Myocyte (in vitro differentiated cells): ENCODE data around the gene CCDC28A. TPM values are rescaled to one million over a fixed set of nuclear protein-coding genes. Genes with fewer than 3 reads are reported as not detected.
A peak's percentile ranks its signal among the peaks of the same experiment; 100 is the strongest.

Source experiments
- DNase-seq: peaks from one replicate; pipeline ENCODE4 v3.0.0-alpha.2; 2012; ENCODE audit warnings: low read depth
- total RNA-seq: library from RNA; depleted of rRNA; stranded (reverse); fragments of >200 nt; gene quantifications from 2 replicates; pipeline ENCODE4 v1.2.3, GENCODE V29; 2014

CCDC28A gene
- total RNA-seq, 1 donor from 2014 or later, result 4.4 TPM

DNA sequence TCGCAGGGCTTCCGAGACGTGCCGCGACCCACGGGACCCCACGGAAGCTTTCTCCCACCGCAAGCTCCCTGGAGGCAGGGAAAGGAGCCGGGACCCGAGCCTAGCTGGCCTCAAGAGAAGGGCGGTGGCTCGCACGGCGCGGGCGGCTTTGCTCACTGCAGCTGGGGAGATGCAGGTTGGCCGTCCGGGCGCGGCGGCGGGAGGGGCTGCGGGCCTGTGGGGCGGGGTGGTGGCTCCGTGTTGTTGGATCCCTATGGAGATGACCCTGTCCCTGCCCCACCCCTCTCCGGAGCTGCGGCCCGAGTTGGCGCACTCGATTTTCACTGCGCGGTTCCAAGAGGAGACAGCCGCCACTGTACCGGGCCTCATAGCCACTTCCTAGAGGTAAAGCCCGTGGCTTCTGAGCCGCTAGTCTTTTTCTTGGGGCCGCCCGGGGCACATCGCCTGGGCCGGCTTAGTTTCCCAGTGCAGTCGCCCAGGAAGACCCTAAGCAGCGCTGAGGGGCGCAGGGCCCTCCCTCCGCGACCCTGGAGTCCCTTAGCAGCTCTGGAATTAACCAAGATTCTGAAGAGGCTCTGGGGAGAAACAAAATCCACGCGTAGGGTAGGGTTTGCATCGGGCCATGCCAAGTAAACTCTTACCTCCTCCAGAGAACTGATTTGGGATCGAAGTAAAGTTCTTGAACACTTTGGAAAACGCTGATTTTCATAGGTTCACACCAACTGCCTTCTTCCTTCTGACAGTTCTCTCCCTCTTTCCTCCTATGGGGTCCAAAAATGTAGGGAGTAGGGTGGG lies 22.4 kb downstream of the CCDC28A start, which contains the start of gene ECT2L:
ECT2L (plus strand) TSS at position 279 of the 795 bp plus-strand sequence. CDS start 17,188 bp downstream, outside the sequence.
- DNase-seq, result peak; percentile 52

DNA sequence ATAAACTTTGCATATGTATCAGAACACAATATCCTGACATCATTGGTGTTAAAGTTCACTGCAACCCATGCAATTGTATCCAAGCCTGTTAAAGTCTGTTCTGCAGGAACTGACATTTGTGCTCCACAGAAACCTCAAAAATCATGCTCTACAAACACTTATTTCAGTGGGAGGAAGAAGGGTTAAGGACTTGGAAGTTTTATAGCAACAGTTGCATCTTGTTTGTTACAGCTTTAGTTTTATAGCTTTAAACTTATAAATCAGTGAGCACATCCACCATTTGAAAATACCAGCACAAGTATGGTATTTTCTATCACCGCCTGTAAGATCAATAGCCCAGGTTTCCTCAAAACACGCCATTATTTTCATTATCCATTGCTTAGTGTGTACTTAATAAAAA lies 23.2 kb downstream of the CCDC28A start:
- DNase-seq, result no peak

DNA sequence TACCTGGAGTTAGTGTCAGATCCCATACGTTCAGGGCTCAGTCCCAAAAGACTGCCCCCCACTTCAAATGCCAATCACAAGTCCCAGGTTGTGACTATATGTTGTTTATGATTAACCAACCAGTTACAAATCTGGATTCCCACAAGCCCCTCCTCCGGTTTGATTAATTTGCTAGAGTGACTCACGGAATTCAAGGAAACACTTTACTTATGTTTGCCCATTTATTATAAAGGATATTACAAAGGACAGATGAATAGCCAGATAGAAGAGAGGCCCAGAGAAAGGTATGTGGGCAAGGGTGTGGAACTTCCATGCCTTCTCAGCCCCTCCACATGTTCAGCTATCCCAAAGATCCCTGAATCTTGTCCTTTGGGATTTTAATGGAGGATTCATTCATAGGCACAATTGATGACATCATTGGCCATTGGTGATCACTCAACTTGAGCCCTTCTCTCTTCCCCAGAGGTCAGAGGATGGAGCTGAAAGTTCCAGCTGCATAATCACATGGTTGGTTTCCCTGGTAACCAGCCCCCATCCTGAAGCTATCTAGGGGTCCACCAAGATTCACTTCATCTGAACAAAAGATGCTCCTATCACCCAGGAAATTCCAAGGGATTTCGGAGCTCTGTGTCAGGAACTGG lies 24.4 kb downstream of the CCDC28A start:
- no peak for DNase-seq

DNA sequence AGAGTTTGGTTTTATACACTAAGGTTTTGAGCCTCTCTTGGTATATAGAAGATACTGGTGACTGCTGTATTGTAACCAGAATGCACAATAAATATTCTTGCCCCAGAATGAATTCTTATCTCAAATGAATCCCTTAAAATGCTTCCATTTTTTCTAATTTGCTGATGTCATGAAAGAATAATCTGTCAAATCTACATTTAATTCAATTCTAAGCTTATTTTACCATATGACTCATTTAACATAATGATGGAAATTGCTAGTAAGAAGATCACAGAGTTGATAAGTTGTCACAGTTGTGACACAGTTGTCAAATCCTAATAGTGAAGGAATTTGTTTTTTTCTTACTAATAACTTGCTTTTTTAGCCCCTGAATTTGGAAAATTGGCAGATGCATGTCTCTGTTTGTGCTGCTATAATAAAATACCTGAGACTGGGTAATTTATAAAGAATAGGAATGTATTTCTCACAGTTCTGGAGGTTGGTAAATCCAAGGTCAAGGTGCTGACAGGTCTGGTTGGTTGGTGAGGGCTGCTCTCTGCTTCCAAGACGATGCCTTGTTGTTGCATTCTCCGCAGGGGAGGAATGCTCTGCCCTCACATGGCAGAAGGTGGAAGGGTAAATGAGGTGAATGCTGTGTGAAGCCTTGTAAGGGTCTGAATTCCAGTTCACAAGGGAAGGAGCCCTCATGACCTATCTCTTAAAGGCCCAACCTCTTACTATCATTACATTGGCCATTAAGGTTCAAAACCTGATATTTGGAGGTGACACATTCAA lies 27.0 kb downstream of the CCDC28A start:
- DNase-seq, result no peak

- no peak for DNase-seq
These were observed 29.8 kb downstream of the CCDC28A start for GRCh38 chr6:138803331-138803730.

- DNase-seq, result peak; percentile 17
These were observed 30.3 kb downstream of the CCDC28A start for GRCh38 chr6:138803861-138804260.

DNA sequence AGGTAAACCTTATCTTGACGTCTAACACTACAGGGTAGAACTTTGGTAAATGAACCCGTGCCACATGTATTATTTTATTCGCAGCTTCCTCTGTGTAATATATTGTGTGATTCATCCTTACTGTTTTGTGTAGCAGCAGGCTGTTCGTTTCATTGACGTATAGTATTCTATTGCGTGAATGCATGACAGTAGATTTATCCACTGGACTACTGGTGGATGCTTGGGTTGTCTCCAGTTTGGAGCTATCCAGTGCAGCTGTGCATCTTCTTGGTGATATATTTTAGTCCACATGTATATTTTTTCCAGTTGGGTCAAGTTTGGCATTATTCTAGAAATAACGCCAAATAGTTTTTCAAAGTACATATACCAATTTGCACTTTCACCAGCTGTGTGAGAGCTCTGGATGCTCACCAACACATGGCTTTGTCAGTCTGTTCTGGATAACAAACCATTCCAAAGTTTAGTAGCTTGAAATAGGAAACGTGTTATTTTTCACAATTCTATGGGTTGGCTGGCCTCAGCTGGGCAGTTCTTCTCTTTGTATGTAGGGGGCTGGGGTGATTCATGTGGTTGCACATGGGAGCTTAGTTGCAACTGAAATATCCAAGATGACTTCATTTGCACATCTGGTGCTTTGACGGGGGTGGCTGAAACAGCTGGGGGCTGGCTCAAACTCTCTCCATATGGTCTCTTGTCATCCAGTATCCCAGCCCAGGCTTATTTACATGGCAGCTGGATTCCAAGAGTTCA lies 31.6 kb downstream of the CCDC28A start:
- peak; percentile 57 for DNase-seq

GRCh38 chr6:138806889-138807288 lies 33.3 kb downstream of the CCDC28A start:
- DNase-seq, result no peak

GRCh38 chr6:138809677-138810076 lies 36.1 kb downstream of the CCDC28A start:
- DNase-seq, result no peak

GRCh38 chr6:138811866-138812265 lies 38.3 kb downstream of the CCDC28A start:
- no peak for DNase-seq

GRCh38 chr6:138814179-138814834 lies 40.7 kb downstream of the CCDC28A start:
- DNase-seq, result no peak

DNA sequence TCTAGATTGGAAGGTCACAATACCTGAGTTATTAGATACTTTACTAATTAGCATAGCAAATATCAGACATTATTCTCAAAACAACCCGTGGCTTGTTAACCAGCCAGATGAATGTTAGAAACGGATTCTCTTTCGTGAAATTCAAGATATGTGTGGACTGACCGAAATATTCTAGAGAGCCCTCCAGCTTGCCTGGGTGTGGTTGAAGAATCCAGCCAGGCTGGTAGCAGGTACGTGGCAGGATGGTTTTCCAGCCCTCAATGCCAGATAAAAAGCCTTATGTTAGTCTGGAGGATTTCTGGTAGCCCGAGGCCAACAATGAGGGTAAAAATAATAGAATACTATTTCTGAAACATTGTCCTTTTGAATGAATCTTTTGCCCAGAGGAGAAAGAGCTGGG lies 41.7 kb downstream of the CCDC28A start:
- no peak for DNase-seq

DNA sequence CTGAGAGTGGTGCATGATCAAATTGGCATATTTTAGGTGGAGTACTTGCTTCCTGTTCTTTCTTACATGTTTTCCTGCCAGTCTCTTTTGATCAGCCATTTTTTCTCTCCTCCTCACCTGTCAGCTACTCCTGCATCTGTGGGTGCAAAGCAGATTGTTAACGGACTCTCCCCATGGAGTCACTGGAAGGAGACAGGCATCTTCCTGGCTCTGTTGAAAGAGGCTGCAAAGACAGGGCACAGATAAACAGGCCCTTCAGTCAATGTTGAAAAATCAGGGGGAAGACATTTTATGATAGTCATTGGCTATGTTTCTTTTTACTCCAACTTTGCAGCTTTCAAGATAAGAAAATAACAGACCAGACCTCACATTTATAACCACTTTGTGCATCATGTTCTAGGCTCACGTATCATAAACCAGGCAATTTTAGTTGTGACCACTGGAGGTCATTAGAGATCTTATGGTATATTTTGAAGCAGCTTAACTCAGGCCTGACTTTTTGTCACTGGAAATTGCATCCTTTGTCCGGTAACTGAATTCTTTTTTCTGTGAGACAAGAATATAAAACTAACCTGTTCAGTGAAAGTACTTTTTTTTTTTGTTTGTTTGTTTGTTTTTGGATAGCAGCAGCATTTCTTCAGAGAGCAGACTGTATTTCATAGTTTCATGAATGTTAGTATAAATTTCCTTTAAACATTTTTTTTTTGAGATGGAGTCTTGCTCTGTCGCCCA lies 42.4 kb downstream of the CCDC28A start:
- DNase-seq, result peak; percentile 74

DNA sequence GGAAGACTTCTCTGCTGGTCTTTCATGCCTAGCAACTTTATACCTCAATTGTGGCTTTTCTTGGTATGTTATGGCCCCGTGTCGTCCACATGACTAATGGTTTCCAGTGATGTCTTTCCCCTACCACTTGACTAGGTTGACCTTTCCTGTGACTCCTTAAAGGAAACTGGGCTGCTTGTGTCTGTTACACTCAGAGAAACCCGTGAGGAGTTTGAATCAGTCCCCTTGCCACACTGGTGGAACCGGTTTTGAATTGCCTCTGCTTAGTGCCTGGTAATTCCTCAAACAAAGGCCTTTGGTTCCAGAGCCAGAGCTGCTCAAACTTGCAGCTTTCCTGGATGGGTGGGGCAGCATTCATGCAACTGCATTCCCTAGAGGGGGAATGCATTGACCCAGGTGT lies 44.2 kb downstream of the CCDC28A start:
- peak; percentile 75 for DNase-seq

GRCh38 chr6:138818496-138819194 lies 45.1 kb downstream of the CCDC28A start:
- no peak for DNase-seq

DNA sequence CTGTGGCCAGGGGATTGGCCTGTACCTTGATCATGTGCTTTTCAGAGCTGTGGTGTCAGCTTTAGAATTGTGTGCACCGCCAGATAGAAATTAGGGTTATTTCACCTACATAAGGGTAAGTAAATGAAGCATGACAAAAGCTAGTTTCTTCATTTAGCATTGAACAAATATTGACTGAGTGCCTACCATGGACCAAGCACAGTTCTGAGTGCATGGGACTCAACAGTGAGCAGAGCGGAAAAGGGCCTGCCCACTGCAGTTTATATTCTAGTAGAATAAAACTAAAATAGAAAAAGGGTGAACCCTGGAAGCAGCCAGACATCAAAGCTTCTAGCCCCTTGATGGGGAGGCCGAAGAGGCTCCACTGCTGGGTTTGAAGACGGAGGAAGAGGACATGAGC lies 48.0 kb downstream of the CCDC28A start:
- DNase-seq, result no peak

GRCh38 chr6:138824482-138825144 lies 51.0 kb downstream of the CCDC28A start:
- DNase-seq, result no peak

DNA sequence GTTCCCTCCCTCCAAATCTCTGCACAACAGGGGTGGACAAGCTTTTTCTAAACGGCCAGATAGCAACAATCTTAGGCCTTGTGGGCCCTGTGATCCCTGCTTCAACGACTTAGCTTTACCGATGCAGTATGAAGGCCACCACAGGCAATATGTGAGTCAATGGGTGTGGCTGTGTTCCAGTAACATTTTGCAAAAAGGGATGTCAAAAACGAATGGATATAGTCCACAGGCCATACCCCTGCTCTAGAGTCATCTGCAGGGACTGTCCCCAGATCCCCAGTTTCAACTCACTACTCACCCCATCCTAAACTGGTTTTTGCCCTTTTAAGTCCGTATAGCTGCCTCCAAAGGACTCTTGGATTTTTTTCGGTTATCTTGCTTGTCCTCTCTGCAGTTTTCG lies 56.7 kb downstream of the CCDC28A start:
- no peak for DNase-seq

DNA sequence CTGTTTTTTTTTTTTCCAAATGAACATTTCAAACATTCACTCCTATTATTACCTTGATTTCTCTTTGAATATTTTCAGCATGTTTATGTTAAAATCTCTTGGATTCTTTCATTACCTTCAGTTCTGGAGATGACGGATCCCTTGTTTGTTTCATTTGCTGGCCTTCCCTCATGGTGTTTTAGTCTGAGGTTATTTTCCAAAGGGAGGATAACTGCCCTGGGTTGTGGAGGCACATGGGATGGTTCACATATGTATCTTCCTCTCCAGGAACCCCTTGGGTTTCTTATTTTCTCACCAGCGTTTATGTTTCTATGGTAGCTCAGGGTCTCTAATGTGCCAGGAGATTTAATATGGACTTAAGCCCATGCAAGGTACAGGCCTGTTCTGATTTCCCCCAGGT lies 58.6 kb downstream of the CCDC28A start:
- DNase-seq, result no peak
